ENCODE measurements around the gene SEMA4D.

The SEMA4D gene

GRCh38 chr9:89470224-89470839 is 27.6 kb downstream of the SEMA4D start:
- in situ Hi-C loops (cut with HindIII; ENCODE audit: low sequenced_read_pairs) = no loop called here

GRCh38 chr9:89469003-89469402 is 28.9 kb downstream of the SEMA4D start:
- in situ Hi-C loops (cut with HindIII; ENCODE audit: low sequenced_read_pairs) = no loop called here

DNA sequence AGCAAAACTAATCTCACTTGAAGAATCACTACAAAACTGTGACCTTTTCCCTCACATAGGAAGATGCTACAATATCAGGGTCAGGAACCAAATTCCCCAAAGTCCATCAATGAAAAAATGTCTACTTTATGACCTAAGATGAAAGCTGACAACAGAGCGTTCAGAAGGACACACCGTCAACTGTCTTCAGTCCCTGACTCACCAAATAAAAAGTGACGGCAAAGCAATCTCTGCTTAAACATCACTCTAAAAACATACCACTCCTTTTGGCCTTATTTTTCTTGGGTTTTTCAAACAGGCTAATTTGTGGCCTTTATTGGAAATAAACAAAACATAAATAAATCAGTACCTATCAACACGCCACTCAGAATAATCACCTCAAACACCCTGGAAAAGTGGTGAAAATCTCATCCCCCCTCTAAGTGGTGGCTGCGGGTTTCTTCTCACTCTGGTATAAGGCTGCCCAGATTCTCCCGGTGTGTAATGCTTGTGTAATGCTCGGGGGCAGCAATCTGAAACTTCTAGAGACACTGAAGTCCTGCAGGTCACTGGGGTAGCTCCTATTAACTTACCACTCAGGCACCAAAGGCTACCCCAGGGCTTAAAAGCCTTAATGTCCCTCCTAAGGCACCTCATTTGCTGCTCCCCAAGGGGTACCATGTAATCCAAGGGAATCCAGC is 29.5 kb downstream of the SEMA4D start:
- in situ Hi-C loops (cut with HindIII; ENCODE audit: low sequenced_read_pairs) = no loop called here

DNA sequence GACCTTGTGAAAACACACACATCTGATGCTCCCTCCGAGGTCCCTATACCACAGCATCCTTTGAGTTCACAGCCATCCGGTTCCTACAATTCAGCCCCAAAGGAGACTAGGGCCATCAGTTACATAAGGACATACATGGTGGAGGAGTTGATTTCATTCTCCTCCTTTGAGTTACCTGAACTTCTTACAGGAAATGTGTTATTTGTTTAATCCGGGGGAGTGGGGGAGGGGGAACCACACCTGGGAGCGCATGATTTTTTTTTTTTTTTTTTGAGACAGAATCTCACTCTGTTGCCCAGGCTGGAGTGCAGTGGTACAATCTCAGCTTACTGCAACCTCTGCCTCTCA is 30.7 kb downstream of the SEMA4D start:
- in situ Hi-C loops (cut with HindIII; ENCODE audit: low sequenced_read_pairs) = no loop called here

DNA sequence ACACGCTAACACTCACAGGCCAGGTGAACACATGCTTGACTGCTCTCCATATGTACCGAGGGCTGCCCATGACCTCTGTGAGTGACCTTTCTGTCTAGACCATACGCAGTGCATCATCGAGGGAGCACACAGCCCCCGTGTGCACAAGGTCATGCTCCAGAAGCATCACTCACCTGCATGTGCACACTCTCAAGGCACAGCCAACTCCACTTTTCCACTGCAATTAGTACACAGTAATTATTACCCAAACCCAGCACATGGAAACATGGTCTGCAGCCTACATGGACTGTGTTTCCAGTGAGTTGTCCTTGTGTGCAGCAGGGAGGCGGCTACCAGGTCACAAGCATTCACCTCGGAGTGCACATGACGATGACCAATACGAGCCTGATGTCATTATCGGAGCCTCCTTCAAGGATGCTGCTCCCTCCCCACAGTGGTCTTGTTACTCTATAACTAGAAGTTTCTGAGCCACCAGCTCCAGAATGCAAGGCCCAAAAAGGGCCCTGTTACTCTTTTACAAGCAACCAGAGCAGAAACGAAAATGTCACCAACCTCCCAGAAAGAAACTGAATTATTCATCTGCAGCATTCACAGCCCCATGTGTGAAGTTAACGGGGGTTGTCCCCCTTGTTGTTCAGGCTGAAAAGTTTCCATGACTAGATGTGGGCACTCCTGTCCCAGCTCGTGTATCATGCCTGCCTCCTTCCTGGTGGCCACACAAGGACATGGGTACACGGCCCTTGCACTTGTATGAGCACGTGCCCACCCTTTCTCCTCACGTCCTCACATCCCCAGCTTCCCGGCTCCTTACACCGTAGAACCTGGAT is 31.2 kb downstream of the SEMA4D start:
- in situ Hi-C loops (cut with HindIII; ENCODE audit: low sequenced_read_pairs) = no loop called here

DNA sequence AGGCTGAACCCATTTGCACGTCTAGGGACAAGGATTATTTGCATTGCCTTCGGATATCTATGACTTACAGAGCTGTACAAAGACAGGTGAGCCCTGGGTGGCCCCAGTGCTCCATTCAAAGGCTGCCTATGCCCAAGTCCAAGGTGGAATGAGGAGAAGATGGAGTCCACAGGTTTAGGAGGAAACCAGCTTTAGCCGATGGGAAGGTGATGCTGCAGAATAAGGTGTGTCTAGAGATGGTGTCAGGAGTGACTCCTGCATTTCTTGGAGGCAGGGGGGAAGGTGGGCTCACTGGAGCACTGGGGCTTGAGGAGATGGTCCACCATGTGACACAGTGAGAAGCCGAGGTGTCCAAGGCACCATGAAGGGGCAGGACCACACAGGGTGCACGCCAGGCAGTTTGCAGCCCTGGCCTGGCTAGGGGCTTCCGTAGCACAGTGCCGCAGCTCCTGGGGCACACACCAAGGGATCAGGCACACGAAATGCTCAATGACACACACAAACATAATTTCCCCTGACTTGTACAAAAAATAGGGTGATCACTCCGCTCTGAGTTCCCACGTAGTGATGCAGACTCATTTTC is 32.1 kb downstream of the SEMA4D start:
- in situ Hi-C loops (cut with HindIII; ENCODE audit: low sequenced_read_pairs) = no loop called here

DNA sequence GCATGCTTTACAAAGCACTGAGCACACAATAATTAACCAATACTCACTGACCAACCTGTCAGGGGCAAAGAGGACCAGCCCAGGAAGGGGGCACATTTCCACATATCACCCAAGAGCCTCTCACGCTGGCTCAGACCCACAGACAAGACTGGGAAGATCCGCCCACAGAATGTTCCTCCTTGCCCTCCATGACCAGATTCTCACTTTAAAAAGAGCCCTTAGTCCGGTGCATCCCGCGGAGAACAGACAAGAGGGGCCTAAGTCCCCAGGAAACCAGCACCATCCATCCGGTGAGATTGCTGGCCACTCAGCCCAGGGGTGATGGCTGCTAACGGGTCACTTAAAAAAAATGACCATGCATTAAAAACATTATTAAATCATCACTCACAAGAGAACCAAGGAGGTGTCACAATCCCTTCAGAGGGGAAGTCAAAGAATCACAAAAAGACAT is 32.9 kb downstream of the SEMA4D start:
- in situ Hi-C loops (cut with HindIII; ENCODE audit: low sequenced_read_pairs) = no loop called here

- in situ Hi-C loops (cut with HindIII; ENCODE audit: low sequenced_read_pairs) = no loop called here
Measured at GRCh38 chr9:89464300-89464901, 33.5 kb downstream of the SEMA4D start.

DNA sequence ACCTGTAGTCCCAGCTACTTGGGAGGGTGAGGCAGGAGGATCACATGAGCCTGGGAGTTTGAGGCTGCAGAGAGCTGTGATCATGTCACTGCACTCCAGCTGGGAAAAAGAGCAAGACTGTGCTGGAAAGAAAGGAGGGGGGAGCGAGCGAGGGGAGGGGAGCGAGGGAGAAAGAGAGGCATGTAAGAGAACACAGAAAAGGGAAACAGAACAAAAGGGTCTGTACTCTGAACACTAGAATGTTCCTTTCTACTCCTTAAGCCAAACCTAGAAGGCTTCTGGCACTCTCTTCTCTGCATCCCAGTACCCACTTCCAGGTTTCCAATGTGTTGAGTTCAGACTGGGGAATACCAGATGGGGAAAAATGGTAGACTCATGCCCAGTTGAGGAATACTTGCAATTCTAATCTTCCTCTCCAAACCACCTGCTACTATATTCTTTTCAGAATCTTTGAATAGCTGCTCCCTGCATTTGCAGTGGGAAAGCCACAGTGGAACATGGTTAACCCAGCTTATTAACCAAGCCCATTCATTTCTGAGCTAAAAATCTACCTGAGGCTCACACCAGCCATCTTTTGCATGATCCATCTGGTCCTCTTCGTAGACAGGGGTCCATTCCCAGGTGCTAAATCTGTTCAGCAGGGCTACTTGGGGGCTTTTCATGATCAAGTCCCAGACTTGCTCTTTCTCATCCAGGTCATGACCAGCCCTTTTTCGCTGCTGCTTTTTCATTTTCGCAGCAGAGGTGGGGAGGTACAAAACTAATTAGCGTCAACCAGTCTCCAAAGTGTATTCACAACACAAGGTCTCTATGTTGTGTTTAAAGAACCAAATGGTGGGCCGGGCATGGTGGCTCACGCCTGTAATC is 34.9 kb downstream of the SEMA4D start:
- in situ Hi-C loops (cut with HindIII; ENCODE audit: low sequenced_read_pairs) = no loop called here

- in situ Hi-C loops (cut with HindIII; ENCODE audit: low sequenced_read_pairs) = no loop called here
Measured at GRCh38 chr9:89462199-89462598, 35.7 kb downstream of the SEMA4D start.

DNA sequence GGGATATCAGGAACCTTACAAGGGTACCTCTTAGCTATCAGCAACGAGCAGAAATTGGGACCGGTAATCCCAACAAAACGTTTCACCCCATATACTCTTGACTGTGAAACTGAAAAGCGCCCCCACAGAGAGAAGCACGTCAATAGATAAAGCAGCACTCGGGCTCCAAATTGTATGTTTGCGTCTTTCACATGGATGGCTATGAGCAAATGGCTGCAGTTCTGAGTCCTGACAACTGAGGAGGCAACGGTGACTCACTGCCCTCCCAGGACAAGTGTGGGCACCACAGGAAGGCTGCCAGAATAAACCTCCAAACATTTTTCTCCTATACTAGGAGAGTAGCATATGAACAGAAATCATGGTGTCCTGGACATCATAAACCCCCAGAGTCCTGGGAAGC is 36.6 kb downstream of the SEMA4D start:
- in situ Hi-C loops (cut with HindIII; ENCODE audit: low sequenced_read_pairs) = no loop called here

GRCh38 chr9:89460551-89460950 is 37.4 kb downstream of the SEMA4D start:
- in situ Hi-C loops (cut with HindIII; ENCODE audit: low sequenced_read_pairs) = no loop called here

DNA sequence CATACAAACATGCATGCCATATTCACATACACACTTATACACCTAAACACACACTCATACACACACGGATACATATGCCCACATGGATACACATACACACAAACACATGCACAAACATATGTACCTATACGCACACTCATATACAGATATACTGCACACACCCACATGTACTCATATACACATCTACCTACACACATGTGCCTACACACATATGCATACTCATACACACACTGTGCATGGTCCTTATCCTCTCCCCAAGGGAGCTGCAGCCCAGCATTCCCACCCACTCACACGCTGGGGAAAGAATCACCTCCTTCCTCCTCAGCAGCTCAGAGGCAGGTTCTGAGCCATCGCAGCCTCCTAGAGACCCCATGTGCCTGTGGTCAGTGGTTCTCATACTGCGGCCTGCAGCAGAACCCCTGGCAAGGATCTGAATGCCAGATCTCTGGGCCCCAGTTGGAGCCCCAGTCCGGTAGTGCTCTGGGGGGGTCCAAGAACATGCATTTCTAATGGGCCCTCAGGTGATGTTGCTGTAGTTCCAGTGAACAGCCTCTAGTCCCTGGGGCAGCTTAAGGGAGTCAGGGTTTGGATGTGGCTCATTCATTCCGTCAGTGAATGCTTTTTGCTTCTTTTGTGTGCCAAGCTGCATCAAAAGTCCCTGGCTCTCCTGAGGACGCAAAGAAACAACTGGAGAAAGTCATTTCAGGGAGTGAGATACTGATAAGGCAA is 39.0 kb downstream of the SEMA4D start:
- in situ Hi-C loops (cut with HindIII; ENCODE audit: low sequenced_read_pairs) = no loop called here

DNA sequence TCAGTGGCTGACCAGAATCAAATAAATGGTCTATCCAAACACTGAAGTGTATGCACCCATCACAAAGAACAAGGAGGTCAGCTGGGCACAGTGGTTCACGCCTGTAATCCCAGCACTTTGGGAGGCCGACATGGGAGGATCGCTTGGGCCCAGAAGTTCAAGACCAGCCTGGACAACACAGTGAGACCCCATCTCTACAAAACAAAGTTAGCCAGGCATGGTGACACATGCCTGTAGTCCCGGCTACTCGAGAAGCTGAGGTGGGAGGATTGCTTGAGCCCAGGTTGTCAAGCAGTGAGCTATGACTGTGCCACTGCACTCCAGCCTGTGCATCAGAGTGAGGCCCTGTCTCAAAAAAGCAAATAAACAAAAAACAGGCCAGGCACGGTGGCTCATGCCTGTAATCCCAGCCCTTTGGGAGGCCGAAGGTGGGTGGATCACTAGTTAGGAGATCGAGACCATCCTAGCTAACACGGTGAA is 40.5 kb downstream of the SEMA4D start:
- in situ Hi-C loops (cut with HindIII; ENCODE audit: low sequenced_read_pairs) = no loop called here

- in situ Hi-C loops (cut with HindIII; ENCODE audit: low sequenced_read_pairs) = no loop called here
Measured at GRCh38 chr9:89455356-89455824, 42.5 kb downstream of the SEMA4D start.

DNA sequence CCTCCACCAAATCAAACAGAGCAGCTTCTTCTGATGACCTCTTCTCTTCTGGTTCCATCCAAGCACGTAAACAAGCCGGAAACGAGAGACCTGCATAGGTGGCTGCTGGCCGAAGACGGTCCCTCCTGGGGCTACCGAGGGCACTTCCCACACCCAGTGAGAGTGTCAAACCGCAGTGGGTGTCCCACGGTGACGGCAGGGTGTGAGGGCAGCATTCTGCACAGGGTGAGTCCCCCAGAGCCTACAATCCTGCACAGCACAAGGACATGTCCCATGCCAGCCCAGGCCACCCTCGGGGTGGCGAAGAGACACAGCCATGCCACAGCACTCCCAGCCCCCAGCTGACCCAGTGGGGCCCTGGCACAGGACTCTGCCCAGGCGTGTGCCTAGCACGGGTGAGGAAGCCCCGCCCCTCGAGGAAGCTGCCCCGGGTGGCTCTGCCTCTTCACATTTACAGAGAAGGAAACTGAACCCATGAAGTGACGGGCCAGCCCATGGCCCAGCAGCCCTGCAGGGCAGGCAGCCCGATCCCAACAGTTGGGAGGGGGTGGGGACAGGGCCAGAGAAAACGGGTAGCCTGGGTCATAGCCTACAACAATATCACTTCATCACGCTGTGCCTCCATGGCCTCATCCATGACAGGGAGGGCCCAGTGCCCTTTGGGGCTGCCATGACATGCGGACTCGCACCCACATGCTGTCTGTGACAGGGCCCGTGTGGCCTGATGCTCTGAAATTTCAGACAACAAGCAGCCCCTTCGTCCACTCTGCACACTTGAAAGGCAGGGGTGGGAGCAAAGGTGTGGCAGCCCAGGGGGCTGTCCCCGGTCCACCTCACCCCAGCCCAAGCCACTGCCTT is 43.2 kb downstream of the SEMA4D start:
- in situ Hi-C loops (cut with HindIII; ENCODE audit: low sequenced_read_pairs) = no loop called here

- in situ Hi-C loops (cut with HindIII; ENCODE audit: low sequenced_read_pairs) = no loop called here
Measured at GRCh38 chr9:89453452-89453851, 44.5 kb downstream of the SEMA4D start.

DNA sequence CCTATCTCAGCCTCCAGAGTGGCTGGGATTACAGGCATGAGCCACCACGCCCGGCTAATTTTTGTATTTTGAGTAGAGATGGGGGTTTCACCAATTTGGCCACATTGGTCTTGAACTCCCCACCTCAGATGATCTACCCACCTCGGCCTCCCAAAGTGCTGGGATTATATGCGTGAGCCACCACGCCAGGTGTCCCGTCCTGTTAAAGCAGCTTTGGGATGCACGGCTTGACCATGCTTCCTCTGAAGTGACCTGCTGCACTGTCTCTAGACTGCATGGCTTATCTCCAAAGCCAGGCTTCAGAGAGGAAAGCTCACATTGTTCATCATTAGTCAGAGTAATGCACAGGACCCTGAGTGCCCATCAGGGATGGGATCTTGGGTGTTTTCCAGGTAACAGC is 45.4 kb downstream of the SEMA4D start:
- in situ Hi-C loops (cut with HindIII; ENCODE audit: low sequenced_read_pairs) = no loop called here
